Measurements from ENCODE around the gene CNTNAP2. TPM values are rescaled to one million over a fixed set of nuclear protein-coding genes. Genes with fewer than 3 reads are reported as not detected.

The CNTNAP2 gene
- total RNA-seq, 1 experiment from 2014 or later = 42.5 TPM

- Histone ChIP-seq H3K4me1 (no peaks in the 10 kb centered on the region), H3K9me3 (no peaks in the 10 kb centered on the region; the same call in 1 of the 2 replicates), H3K36me3 (ENCODE audit: control insufficient read depth, insufficient read depth, low read length) (no peaks in the 10 kb centered on the region), H3K27me3 (replicated peaks; ENCODE audit: control insufficient read depth, insufficient read depth, low read length) (no peaks in the 10 kb centered on the region), H3K4me3 (ENCODE audit: low read depth, low read length) (no peak overlapping the region)
- Mint-ChIP-seq H3K27me3 (ENCODE audit: insufficient read depth, unreplicated experiment) (no peaks in the 10 kb centered on the region), H3K4me3 (ENCODE audit: unreplicated experiment) (no peak overlapping the region), H3K9me3 (ENCODE audit: unreplicated experiment) (peaks cover 12% of the 10 kb centered on the region), H3K4me1 (ENCODE audit: low read depth, unreplicated experiment) (peaks cover 7% of the 10 kb centered on the region), H3K36me3 (ENCODE audit: insufficient read depth, unreplicated experiment) (no peaks in the 10 kb centered on the region), H3K27ac (ENCODE audit: unreplicated experiment) (no peak overlapping the region)
- DNase-seq = no peak
- TF ChIP-seq CTCF (IDR thresholded peaks at IDR 0.05; ENCODE audit: insufficient read depth in 1 of 2, low read depth in 1 of 2, low read length in 1 of 2, severe bottlenecking in 1 of 2, unreplicated experiment in 1 of 2) = no peak
- intact Hi-C loops (cut with micrococcal nuclease; ENCODE audit: unreplicated experiment) = no loop called here
- ChIA-PET CTCF (no interaction called here), POLR2A (no interaction called here)
- BruUV-seq (replicated peaks) = no TSS peak
Measured at GRCh38 chr7:147535701-147536111, 1419.1 kb downstream of the CNTNAP2 start.

- TF ChIP-seq CTCF (IDR thresholded peaks at IDR 0.05; ENCODE audit: insufficient read depth in 1 of 2, low read depth in 1 of 2, low read length in 1 of 2, severe bottlenecking in 1 of 2, unreplicated experiment in 1 of 2) = no peak
- DNase-seq = no peak
- Mint-ChIP-seq H3K27ac (ENCODE audit: unreplicated experiment) (no peak overlapping the region), H3K27me3 (ENCODE audit: insufficient read depth, unreplicated experiment) (no peaks in the 10 kb centered on the region), H3K4me1 (ENCODE audit: low read depth, unreplicated experiment) (peaks cover 7% of the 10 kb centered on the region), H3K9me3 (ENCODE audit: unreplicated experiment) (peaks cover 40% of the 10 kb centered on the region), H3K4me3 (ENCODE audit: unreplicated experiment) (no peak overlapping the region), H3K36me3 (ENCODE audit: insufficient read depth, unreplicated experiment) (no peaks in the 10 kb centered on the region)
- Histone ChIP-seq H3K36me3 (ENCODE audit: control insufficient read depth, insufficient read depth, low read length) (no peaks in the 10 kb centered on the region), H3K27me3 (replicated peaks; ENCODE audit: control insufficient read depth, insufficient read depth, low read length) (no peaks in the 10 kb centered on the region), H3K9me3 (peaks cover 13% of the 10 kb centered on the region; the same call in 1 of the 2 replicates), H3K4me3 (ENCODE audit: low read depth, low read length) (no peak overlapping the region), H3K4me1 (no peaks in the 10 kb centered on the region)
- CTCF ChIA-PET = no interaction called here
- BruUV-seq (replicated peaks) = no TSS peak
- POLR2A ChIA-PET = no interaction called here
- intact Hi-C loops (cut with micrococcal nuclease; ENCODE audit: unreplicated experiment) = no loop called here
Measured at GRCh38 chr7:147539685-147540084, 1423.1 kb downstream of the CNTNAP2 start.

GRCh38 chr7:147540743-147541142 is 1424.1 kb downstream of the CNTNAP2 start:
- intact Hi-C loops (cut with micrococcal nuclease; ENCODE audit: unreplicated experiment) = no loop called here
- Mint-ChIP-seq H3K27ac (ENCODE audit: unreplicated experiment) (no peak overlapping the region), H3K36me3 (ENCODE audit: insufficient read depth, unreplicated experiment) (no peaks in the 10 kb centered on the region), H3K9me3 (ENCODE audit: unreplicated experiment) (peaks cover 49% of the 10 kb centered on the region), H3K4me3 (ENCODE audit: unreplicated experiment) (no peak overlapping the region), H3K4me1 (ENCODE audit: low read depth, unreplicated experiment) (peaks cover 7% of the 10 kb centered on the region), H3K27me3 (ENCODE audit: insufficient read depth, unreplicated experiment) (no peaks in the 10 kb centered on the region)
- Histone ChIP-seq H3K9me3 (peaks cover 17% of the 10 kb centered on the region; the same call in 1 of the 2 replicates), H3K27me3 (replicated peaks; ENCODE audit: control insufficient read depth, insufficient read depth, low read length) (no peaks in the 10 kb centered on the region), H3K4me1 (no peaks in the 10 kb centered on the region), H3K4me3 (ENCODE audit: low read depth, low read length) (no peak overlapping the region), H3K36me3 (ENCODE audit: control insufficient read depth, insufficient read depth, low read length) (no peaks in the 10 kb centered on the region)
- ChIA-PET POLR2A (no interaction called here), CTCF (no interaction called here)
- TF ChIP-seq CTCF (IDR thresholded peaks at IDR 0.05; ENCODE audit: insufficient read depth in 1 of 2, low read depth in 1 of 2, low read length in 1 of 2, severe bottlenecking in 1 of 2, unreplicated experiment in 1 of 2) = no peak
- no TSS peak for BruUV-seq (replicated peaks)
- no peak for DNase-seq

Data from Caco-2 (cell line).